ENCODE measurements around the gene PRDM16. TPM values are rescaled to one million over a fixed set of nuclear protein-coding genes. Genes with fewer than 3 reads are reported as not detected.

PRDM16 gene
- total and polyA plus RNA-seq, 2 donors (not counting 1 experiment from before 2014, with no cell fraction given) = 0.03 to 0.12 TPM

DNA sequence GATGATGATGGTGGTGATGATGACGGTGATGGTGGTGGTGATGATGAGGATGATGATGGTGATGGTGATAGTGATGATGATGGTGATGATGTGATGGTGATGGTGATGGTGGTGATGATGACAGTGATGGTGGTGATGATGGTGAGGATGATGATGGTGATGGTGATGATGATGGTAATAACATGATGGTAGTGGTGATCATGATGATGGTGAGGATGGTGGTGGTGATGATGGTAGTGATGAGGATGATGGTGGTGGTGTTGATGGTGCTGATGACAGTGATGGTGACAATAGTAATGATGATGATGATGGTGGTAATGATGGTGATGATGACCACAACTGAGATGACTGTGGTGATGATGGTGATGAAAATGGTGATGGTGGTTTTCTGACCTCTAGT is 42.9 kb upstream of the PRDM16 start:
- DNase-seq (no peak), ATAC-seq (ENCODE audit: low read depth) (no peak)
- H3K36me3 ChIP-seq (replicated peaks in 1 of 2; ENCODE audit: control extremely low read depth in 1 of 2, control insufficient read depth in 1 of 2, extremely low read depth in 1 of 2, insufficient read depth in 2 of 2, low read length in 1 of 2) = no peaks in the 10 kb centered on the region
- H3K9me3 ChIP-seq (ENCODE audit: control extremely low read depth in 1 of 3, control insufficient read depth in 2 of 3, insufficient read depth in 1 of 3, low read length in 2 of 3) = peaks cover 0 to 7% (median 0%) of the 10 kb centered on the region in 3 donors
- no peak overlapping the region for H3K9ac ChIP-seq (ENCODE audit: low read length)
- no peak overlapping the region for H3K27ac Mint-ChIP-seq
- no peak overlapping the region for H3K4me2 ChIP-seq (replicated peaks; ENCODE audit: low read depth, low read length, poor library complexity, severe bottlenecking)
- no peak overlapping the region for H2AFZ ChIP-seq (ENCODE audit: insufficient read depth, low read depth, low read length, poor library complexity, severe bottlenecking)
- H3K27me3 Mint-ChIP-seq = no peaks in the 10 kb centered on the region
- WGBS (ENCODE audit: insufficient coverage) = 100% methylated on average over 1 of the region's 1 CpG
- CTCF ChIA-PET = no interaction called here
- no peak overlapping the region for H3K4me3 ChIP-seq (ENCODE audit: control extremely low read depth in 1 of 5, extremely low read depth in 1 of 5, insufficient read depth in 1 of 5, low read depth in 2 of 5, low read length in 4 of 5)
- no peaks in the 10 kb centered on the region for H3K4me1 Mint-ChIP-seq
- intact Hi-C loops (cut with micrococcal nuclease) = no loop called here
- H3K4me3 Mint-ChIP-seq = no peak overlapping the region
- TF ChIP-seq, protein P1, sequence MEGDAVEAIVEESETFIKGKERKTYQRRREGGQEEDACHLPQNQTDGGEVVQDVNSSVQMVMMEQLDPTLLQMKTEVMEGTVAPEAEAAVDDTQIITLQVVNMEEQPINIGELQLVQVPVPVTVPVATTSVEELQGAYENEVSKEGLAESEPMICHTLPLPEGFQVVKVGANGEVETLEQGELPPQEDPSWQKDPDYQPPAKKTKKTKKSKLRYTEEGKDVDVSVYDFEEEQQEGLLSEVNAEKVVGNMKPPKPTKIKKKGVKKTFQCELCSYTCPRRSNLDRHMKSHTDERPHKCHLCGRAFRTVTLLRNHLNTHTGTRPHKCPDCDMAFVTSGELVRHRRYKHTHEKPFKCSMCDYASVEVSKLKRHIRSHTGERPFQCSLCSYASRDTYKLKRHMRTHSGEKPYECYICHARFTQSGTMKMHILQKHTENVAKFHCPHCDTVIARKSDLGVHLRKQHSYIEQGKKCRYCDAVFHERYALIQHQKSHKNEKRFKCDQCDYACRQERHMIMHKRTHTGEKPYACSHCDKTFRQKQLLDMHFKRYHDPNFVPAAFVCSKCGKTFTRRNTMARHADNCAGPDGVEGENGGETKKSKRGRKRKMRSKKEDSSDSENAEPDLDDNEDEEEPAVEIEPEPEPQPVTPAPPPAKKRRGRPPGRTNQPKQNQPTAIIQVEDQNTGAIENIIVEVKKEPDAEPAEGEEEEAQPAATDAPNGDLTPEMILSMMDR (IDR thresholded peaks at IDR 0.05) = no peak
- TF ChIP-seq EZH2 (IDR thresholded peaks at IDR 0.05; ENCODE audit: borderline replicate concordance, insufficient read depth, low read depth, low read length, poor library complexity, severe bottlenecking) = no peak
- H3K79me2 ChIP-seq (ENCODE audit: control insufficient read depth, insufficient read depth, low read length) = no peaks in the 10 kb centered on the region
- no peaks in the 10 kb centered on the region for H3K9me3 Mint-ChIP-seq (ENCODE audit: insufficient read depth)
- H3K27me3 ChIP-seq (replicated peaks in 1 of 4; ENCODE audit: control extremely low read depth in 1 of 4, control insufficient read depth in 3 of 4, insufficient read depth in 4 of 4, low read length in 3 of 4) = peaks cover 0 to 12% (median 0%) of the 10 kb centered on the region in 4 experiments
- no peak overlapping the region for H3K27ac ChIP-seq (ENCODE audit: low read length in 2 of 2)
- H4K20me1 ChIP-seq (ENCODE audit: control insufficient read depth, insufficient read depth, low read length, poor library complexity, severe bottlenecking) = no peaks in the 10 kb centered on the region
- POLR2A ChIA-PET = no interaction called here
- H3K4me1 ChIP-seq (ENCODE audit: control insufficient read depth in 2 of 2, insufficient read depth in 2 of 2, low read length in 2 of 2) = no peaks in the 10 kb centered on the region

DNA sequence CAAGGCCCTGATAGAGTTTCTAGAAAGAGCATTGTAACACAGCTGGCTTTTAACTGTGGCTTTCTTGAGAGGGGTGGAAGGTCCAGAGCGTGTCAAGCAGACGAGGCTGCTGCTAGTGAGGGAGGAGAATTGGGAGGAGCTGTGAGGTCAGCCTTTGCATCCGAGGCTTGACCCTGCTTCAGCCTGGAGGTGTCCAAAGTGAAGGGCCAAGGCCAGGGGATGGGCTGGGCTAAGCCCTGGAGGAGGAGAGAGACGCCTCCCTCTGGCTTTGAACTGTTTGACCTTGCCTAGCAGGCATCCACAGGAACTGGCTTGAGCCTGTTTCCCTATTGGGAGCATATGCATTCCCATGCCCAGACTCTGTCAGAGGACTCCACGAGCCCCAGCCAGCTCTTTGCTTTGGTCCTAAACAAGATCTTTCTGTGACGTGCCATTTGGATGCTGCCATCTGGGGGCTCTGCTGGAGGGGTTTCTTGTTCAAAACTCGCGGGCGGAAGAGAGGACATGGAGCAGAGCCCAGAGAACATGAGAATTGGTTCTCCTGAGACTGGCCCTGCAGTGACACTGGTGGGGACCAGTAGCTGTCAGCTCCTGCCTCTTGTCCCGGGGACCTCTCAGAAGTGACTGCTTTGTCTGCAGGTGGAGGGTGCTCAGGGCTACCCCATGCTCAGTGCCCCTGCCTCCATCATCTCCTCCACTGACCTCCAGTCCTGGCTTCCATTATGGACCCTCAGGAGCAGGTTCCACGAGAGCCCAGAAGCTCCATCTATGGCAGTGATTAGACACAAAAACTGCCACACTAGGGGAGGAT is 42.2 kb upstream of the PRDM16 start:
- H3K79me2 ChIP-seq (ENCODE audit: control insufficient read depth, insufficient read depth, low read length) = no peaks in the 10 kb centered on the region
- no peak overlapping the region for H3K27ac ChIP-seq (ENCODE audit: low read length in 2 of 2)
- WGBS (ENCODE audit: insufficient coverage) = 91% methylated on average over 10 of the region's 11 CpGs
- H3K27me3 ChIP-seq (replicated peaks in 1 of 4; ENCODE audit: control extremely low read depth in 1 of 4, control insufficient read depth in 3 of 4, insufficient read depth in 4 of 4, low read length in 3 of 4) = peaks cover 0 to 12% (median 0%) of the 10 kb centered on the region in 4 experiments
- no peak overlapping the region for H3K4me3 ChIP-seq (ENCODE audit: control extremely low read depth in 1 of 5, extremely low read depth in 1 of 5, insufficient read depth in 1 of 5, low read depth in 2 of 5, low read length in 4 of 5)
- ATAC-seq (ENCODE audit: low read depth) (no peak), DNase-seq (no peak)
- peaks cover 0 to 7% (median 0%) of the 10 kb centered on the region in 3 donors for H3K9me3 ChIP-seq (ENCODE audit: control extremely low read depth in 1 of 3, control insufficient read depth in 2 of 3, insufficient read depth in 1 of 3, low read length in 2 of 3)
- Mint-ChIP-seq H3K9me3 (ENCODE audit: insufficient read depth) (no peaks in the 10 kb centered on the region), H3K27me3 (no peaks in the 10 kb centered on the region), H3K4me3 (no peak overlapping the region), H3K4me1 (no peaks in the 10 kb centered on the region), H3K27ac (no peak overlapping the region)
- H3K9ac ChIP-seq (ENCODE audit: low read length) = no peak overlapping the region
- no peak overlapping the region for H3K4me2 ChIP-seq (replicated peaks; ENCODE audit: low read depth, low read length, poor library complexity, severe bottlenecking)
- no peaks in the 10 kb centered on the region for H3K36me3 ChIP-seq (replicated peaks in 1 of 2; ENCODE audit: control extremely low read depth in 1 of 2, control insufficient read depth in 1 of 2, extremely low read depth in 1 of 2, insufficient read depth in 2 of 2, low read length in 1 of 2)
- H4K20me1 ChIP-seq (ENCODE audit: control insufficient read depth, insufficient read depth, low read length, poor library complexity, severe bottlenecking) = no peaks in the 10 kb centered on the region
- H2AFZ ChIP-seq (ENCODE audit: insufficient read depth, low read depth, low read length, poor library complexity, severe bottlenecking) = no peak overlapping the region
- TF ChIP-seq, protein P1 (IDR thresholded peaks at IDR 0.05) = no peak
- no peak for TF ChIP-seq EZH2 (IDR thresholded peaks at IDR 0.05; ENCODE audit: borderline replicate concordance, insufficient read depth, low read depth, low read length, poor library complexity, severe bottlenecking)
- POLR2A ChIA-PET = no interaction called here
- H3K4me1 ChIP-seq (ENCODE audit: control insufficient read depth in 2 of 2, insufficient read depth in 2 of 2, low read length in 2 of 2) = no peaks in the 10 kb centered on the region
- CTCF ChIA-PET = no interaction called here
- intact Hi-C loops (cut with micrococcal nuclease) = no loop called here
